RWPE1 (cell line): Measurements from ENCODE around the gene DMAC1.

ENCODE experiments used
- CTCF ChIA-PET: fragments of 350-600 bp; sonication (Branson Sonifier 250); formaldehyde crosslinking; extraction: SDS; loops from one replicate; lab custom pipeline; 2021; lab: Yijun Ruan, JAX
- POLR2A ChIA-PET: fragments of 400-600 bp; formaldehyde crosslinking; extraction: SDS; loops from one replicate; lab custom pipeline; 2020; ENCODE audit warnings: antibody characterized with exemption; ENCODE audit not compliant: low non-redundant PET; lab: Yijun Ruan, JAX
- DNase-seq: peaks from one replicate; pipeline ENCODE4 v3.0.0; 2012; ENCODE audit warnings: low spot score
- H3K27ac ChIP-seq: fragments of 450-650 bp; 2 replicates; pipeline ENCODE4 v1.5.1; 2017
- CTCF ChIP-seq: fragments of 450-650 bp; conservative IDR thresholded peaks from 2 replicates; pipeline ENCODE4 v1.5.1; 2017; ENCODE audit warnings: low read depth, mild to moderate bottlenecking

Gene DMAC1

DNA sequence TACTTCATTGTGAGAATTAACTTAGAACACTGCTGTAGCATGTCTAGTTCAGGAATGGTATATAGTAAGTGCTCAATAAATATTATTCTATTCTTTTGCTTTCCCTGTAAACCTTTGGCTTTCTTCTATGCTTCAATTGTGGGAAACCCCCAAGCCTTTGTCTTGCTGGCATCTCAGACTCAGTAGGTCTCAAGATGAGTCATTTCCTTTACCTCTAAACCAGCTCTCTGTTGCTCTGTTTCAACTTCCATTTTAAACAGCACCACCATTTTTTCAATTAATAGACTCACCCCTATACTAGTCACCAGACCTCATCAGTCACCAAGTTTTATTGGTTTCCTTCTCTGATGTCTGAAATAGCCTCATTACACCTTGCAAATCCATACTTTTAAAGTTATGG lies 43.5 kb downstream of the DMAC1 start:
- H3K27ac ChIP-seq, result no peak overlapping the region
- DNase-seq, result no peak
- ChIA-PET POLR2A (no interaction called here), CTCF (interaction anchor here (0.6 kb wide), 1 partner anchor 983 kb away, joined by 3 read pairs; no protein-coding TSS in a partner anchor)
- no peak for TF ChIP-seq CTCF

DNA sequence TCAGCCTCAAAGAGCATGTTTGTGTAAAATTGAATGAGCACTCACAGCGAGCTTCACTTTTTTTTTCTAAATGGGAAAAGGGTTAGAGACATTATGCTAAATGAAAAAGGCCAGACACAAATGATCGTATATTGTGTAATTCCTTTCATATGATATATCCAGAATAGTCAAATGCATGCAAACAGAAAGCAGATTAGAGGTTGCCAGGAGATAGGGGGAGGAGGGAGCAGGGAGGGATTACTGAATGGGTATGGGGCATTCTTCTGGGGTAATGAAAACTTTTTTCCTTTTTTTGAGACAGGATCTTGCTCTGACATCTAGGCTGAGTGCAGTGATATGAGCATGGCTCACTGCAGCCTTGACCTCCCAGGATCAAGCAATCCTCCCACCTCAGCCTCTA lies 47.1 kb downstream of the DMAC1 start:
- CTCF ChIA-PET, result no interaction called here
- no peak for DNase-seq
- no peak overlapping the region for H3K27ac ChIP-seq
- POLR2A ChIA-PET, result no interaction called here
- no peak for TF ChIP-seq CTCF
